ENCODE results near the gene FRAS1. TPM values are rescaled to one million over a fixed set of nuclear protein-coding genes. Genes with fewer than 3 reads are reported as not detected.

FRAS1 gene
- total and polyA plus RNA-seq, 2 of the 8 experiments (the other 6 are each of a cell fraction or from before 2014, with no cell fraction given): 38.5 to 109 TPM

GRCh38 chr4:78190595-78190994 lies 133.5 kb downstream of the FRAS1 start:
- CTCF ChIA-PET (ENCODE audit: partially characterized antibody): interaction anchor here (0.6 to 0.9 kb wide), 2 partner anchors 20 to 446 kb away, joined by 3 to 4 read pairs; no protein-coding TSS in a partner anchor
- Histone ChIP-seq H3K4me1 (replicated peaks in 1 of 4; ENCODE audit: control insufficient read depth in 3 of 4, insufficient read depth in 4 of 4, low read length in 3 of 4) (no peaks in the 10 kb centered on the region), H3K14ac (ENCODE audit: insufficient read length) (no peak overlapping the region)

More at GRCh38 chr4:78190595-78190994, 133.5 kb downstream of the FRAS1 start:
- DNase-seq (ENCODE audit: low read depth in 1 of 2, low spot score in 2 of 2) (no peak), FAIRE-seq (no peak)
- no peak overlapping the region for H3K4me3 ChIP-seq (ENCODE audit: extremely low read depth in 1 of 4, insufficient read depth in 2 of 4, low read depth in 3 of 4, low read length in 4 of 4)
- no peak overlapping the region for H3K23ac ChIP-seq (ENCODE audit: insufficient read length)
- H4K5ac ChIP-seq (ENCODE audit: insufficient read length, low read depth, low read length): no peak overlapping the region
- H3K23me2 ChIP-seq (ENCODE audit: low read depth, low read length): no peaks in the 10 kb centered on the region; the same call in 1 of the 2 replicates
- H2BK120ac ChIP-seq (replicated peaks; ENCODE audit: low read depth, low read length): no peak overlapping the region
- H2BK15ac ChIP-seq (ENCODE audit: low read length): no peak overlapping the region
- peaks cover 0 to 6% (median 1%) of the 10 kb centered on the region in 4 experiments; a peak in 2 of 8 replicates for H3K36me3 ChIP-seq (ENCODE audit: control insufficient read depth in 2 of 4, insufficient read depth in 4 of 4, low read length in 3 of 4)
- peaks cover 0 to 82% of the 10 kb centered on the region in 2 experiments; a peak in 3 of 4 replicates for H3K79me2 ChIP-seq (ENCODE audit: control insufficient read depth in 1 of 2, insufficient read depth in 2 of 2, low read length in 2 of 2)
- no peaks in the 10 kb centered on the region; the same call in 1 of the 2 replicates for H3K79me1 ChIP-seq (ENCODE audit: low read depth, low read length)
- no peak overlapping the region for H3K4me2 ChIP-seq (ENCODE audit: insufficient read depth in 1 of 2, low read depth in 2 of 2, low read length in 2 of 2)
- no peak overlapping the region for H2BK5ac ChIP-seq (ENCODE audit: low read depth, low read length)
- H3K9ac ChIP-seq (replicated peaks in 1 of 4; ENCODE audit: extremely low read depth in 1 of 4, low read depth in 3 of 4, low read length in 3 of 4): no peak overlapping the region
- H3K9me3 ChIP-seq (ENCODE audit: insufficient read depth in 2 of 2, low read depth in 1 of 2, low read length in 1 of 2): peaks cover 2 to 9% of the 10 kb centered on the region in 2 experiments; a peak in 3 of 4 replicates
- peaks cover 0 to 1% of the 10 kb centered on the region in 2 experiments for H4K20me1 ChIP-seq (replicated peaks in 1 of 2; ENCODE audit: control insufficient read depth in 1 of 2, insufficient read depth in 2 of 2, low read length in 2 of 2)
- H2AK5ac ChIP-seq (ENCODE audit: low read depth, low read length): no peak overlapping the region
- POLR2A ChIA-PET (ENCODE audit: partially characterized antibody): no interaction called here
- H2BK20ac ChIP-seq (ENCODE audit: low read length): no peak overlapping the region
- no peak overlapping the region for H3K18ac ChIP-seq (ENCODE audit: extremely low read depth, low read length)
- H3K27me3 ChIP-seq (replicated peaks in 1 of 4; ENCODE audit: control insufficient read depth in 3 of 4, extremely low read depth in 1 of 4, insufficient read depth in 3 of 4, low read length in 3 of 4): no peaks in the 10 kb centered on the region
- no peak overlapping the region for H3K27ac ChIP-seq (ENCODE audit: low read depth, low read length)
- H3K4ac ChIP-seq (replicated peaks; ENCODE audit: insufficient read length, low read depth, low read length): no peak overlapping the region
- H2AFZ ChIP-seq (ENCODE audit: low read length): no peak overlapping the region
- TF ChIP-seq CHD1 (IDR thresholded peaks at IDR 0.05; ENCODE audit: low read depth, low read length): no peak
- no peak for TF ChIP-seq ASH2L (IDR thresholded peaks at IDR 0.05; ENCODE audit: low read length)
- TF ChIP-seq CBX8 (IDR thresholded peaks at IDR 0.05; ENCODE audit: borderline replicate concordance, low read depth, low read length): no peak
- TF ChIP-seq SP4 (IDR thresholded peaks at IDR 0.05; ENCODE audit: low read length): no peak
- no peak for TF ChIP-seq SIRT6 (IDR thresholded peaks at IDR 0.05; ENCODE audit: low read length)
- TF ChIP-seq EGR1 (IDR thresholded peaks at IDR 0.05; ENCODE audit: borderline replicate concordance, low read depth, low read length): no peak
- TF ChIP-seq KDM4A (IDR thresholded peaks at IDR 0.05; ENCODE audit: low read depth, low read length, severe bottlenecking): no peak
- TF ChIP-seq CREB1 (IDR thresholded peaks at IDR 0.05): no peak
- no peak for TF ChIP-seq BCL11A (IDR thresholded peaks at IDR 0.05; ENCODE audit: low read depth in 2 of 2, low read length in 2 of 2)
- TF ChIP-seq POLR2A (IDR thresholded peaks at IDR 0.05; ENCODE audit: control extremely low read depth in 1 of 2, low read depth in 2 of 2, low read length in 2 of 2): no peak
- TF ChIP-seq TAF7 (optimal IDR thresholded peaks at IDR 0.05; ENCODE audit: borderline replicate concordance, low read depth, low read length): no peak
- TF ChIP-seq, protein P1, sequence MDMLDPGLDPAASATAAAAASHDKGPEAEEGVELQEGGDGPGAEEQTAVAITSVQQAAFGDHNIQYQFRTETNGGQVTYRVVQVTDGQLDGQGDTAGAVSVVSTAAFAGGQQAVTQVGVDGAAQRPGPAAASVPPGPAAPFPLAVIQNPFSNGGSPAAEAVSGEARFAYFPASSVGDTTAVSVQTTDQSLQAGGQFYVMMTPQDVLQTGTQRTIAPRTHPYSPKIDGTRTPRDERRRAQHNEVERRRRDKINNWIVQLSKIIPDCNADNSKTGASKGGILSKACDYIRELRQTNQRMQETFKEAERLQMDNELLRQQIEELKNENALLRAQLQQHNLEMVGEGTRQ (IDR thresholded peaks at IDR 0.05; ENCODE audit: low read length): no peak
- no peak for TF ChIP-seq RXRA (IDR thresholded peaks at IDR 0.05; ENCODE audit: insufficient read depth, low read depth, low read length)
- TF ChIP-seq CBX5 (IDR thresholded peaks at IDR 0.05; ENCODE audit: low read depth, low read length): no peak
- TF ChIP-seq RFX5 (IDR thresholded peaks at IDR 0.05; ENCODE audit: borderline replicate concordance, low read depth, low read length): no peak
- no peak for TF ChIP-seq TEAD4 (IDR thresholded peaks at IDR 0.05; ENCODE audit: low read depth, low read length)
- H3K56ac ChIP-seq (replicated peaks; ENCODE audit: insufficient read length, low read depth, low read length): no peak overlapping the region
- no peak overlapping the region for H2BK12ac ChIP-seq (ENCODE audit: low read depth, low read length)
- H4K91ac ChIP-seq (replicated peaks; ENCODE audit: insufficient read length, low read length): no peak overlapping the region
- H4K8ac ChIP-seq (ENCODE audit: extremely low read depth, insufficient read depth, low read length): no peak overlapping the region

All from H1 (cell line).